Measurements from ENCODE around the gene DNAI4. TPM values are rescaled to one million over a fixed set of nuclear protein-coding genes. Genes with fewer than 3 reads are reported as not detected.
"Not testable (repeated sequence)": the region's sequence is repeated elsewhere in the genome, so short reads cannot be mapped to it uniquely, and the experiment has no call there.

Gene DNAI4
- total RNA-seq, 4 donors from 2014 or later: 13.5 to 23.6 (median 17.2) TPM

DNA sequence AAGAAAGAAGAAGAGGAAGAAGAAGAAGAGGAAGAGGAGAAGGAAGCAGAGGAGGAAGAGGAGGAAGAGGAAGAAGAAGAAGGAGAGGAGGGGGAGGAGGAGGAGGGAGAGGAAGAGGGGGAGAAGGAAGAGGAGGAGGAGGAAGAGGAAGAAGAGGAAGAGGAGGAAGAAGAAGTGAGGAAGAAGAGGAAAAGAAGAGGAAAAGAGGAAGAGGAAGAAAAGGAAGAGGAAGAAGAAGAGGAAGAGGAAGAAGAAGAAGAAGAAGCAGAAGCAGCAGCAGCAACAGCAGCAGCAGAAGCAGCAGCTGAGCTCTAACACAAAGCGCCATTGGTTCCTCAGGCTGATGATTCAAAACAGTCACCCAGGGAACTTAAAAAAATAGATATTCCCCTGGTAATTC is 34.0 kb downstream of the DNAI4 start:
- 80 to 81% methylated on average over 1 of the region's 1 CpG for WGBS, 2 donors
- Histone ChIP-seq H3K9me3 (no peaks in the 10 kb centered on the region), H3K4me1 (no peaks in the 10 kb centered on the region), H3K4me3 (no peak overlapping the region), H3K27ac (no peak overlapping the region), H3K36me3 (peaks cover 0 to 19% (median 0%) of the 10 kb centered on the region in 3 donors), H3K27me3 (no peaks in the 10 kb centered on the region)
- DNase-seq (ENCODE audit: low spot score in 2 of 2): no peak
- TF ChIP-seq POLR2A (IDR thresholded peaks at IDR 0.05): no peak
- TF ChIP-seq CTCF (IDR thresholded peaks at IDR 0.05): no peak
- TF ChIP-seq EP300 (IDR thresholded peaks at IDR 0.05): no peak

- no peak for TF ChIP-seq CTCF (IDR thresholded peaks at IDR 0.05)
- TF ChIP-seq EP300 (IDR thresholded peaks at IDR 0.05): no peak
- TF ChIP-seq POLR2A (IDR thresholded peaks at IDR 0.05): no peak
- DNase-seq (ENCODE audit: low spot score in 2 of 2): no peak
- peaks cover 0 to 19% (median 0%) of the 10 kb centered on the region in 3 donors for H3K36me3 ChIP-seq
- H3K9me3 ChIP-seq: no peaks in the 10 kb centered on the region
- WGBS, 2 donors: 98% methylated on average over 1 of the region's 1 CpG
- no peak overlapping the region for H3K27ac ChIP-seq
- no peaks in the 10 kb centered on the region for H3K4me1 ChIP-seq
- H3K4me3 ChIP-seq: no peak overlapping the region
- H3K27me3 ChIP-seq: no peaks in the 10 kb centered on the region
Measured at GRCh38 chr1:66889030-66889429, 35.6 kb downstream of the DNAI4 start.

DNA sequence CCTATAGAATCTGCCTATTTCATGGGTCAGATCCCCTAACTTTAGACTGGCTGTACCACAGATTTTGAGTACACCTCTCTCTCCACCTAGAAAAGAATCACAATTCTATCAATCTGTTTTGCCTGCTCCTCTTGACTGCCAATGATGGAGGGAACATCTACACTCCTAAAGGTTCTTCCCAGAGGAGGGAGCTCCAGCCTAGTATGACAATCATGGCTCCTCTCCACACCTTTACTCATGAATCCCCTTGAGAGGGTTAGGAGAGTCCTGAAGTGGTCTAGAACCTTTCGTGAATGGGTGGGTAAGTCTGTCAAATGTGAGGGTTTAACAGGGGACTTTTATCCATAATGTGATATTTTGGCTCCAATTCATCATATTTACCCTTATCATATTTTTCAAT is 48.0 kb downstream of the DNAI4 start:
- no peak for DNase-seq (ENCODE audit: low spot score in 2 of 2)
- 74 to 78% methylated on average over 1 of the region's 1 CpG for WGBS, 2 donors
- peaks cover 0 to 23% (median 2%) of the 10 kb centered on the region in 4 donors for H3K9me3 ChIP-seq

DNA sequence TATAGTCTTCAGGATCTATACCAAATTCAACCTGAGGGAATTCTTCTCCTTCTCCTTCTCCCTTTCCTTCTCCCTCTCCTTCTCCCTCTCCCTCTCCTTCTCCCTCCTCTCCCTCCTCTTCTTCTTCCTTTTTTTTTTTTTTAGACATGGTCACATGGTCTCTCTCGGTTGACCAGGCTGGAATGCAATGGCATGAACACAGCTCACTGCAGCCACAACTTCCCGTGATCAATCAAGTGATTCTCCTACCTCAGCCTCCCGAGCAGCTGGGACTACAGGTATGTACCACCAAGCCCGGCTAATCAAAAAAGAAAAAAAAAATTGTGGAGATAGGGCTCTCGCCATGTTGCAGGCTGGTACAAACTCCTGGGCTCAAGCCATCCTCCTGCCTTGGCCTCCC is 51.5 kb downstream of the DNAI4 start:
- 88 to 90% methylated on average over 5 of the region's 5 CpGs for WGBS, 2 donors
- no peak overlapping the region for H3K27ac ChIP-seq
- TF ChIP-seq CTCF (IDR thresholded peaks at IDR 0.05): no peak
- TF ChIP-seq POLR2A (IDR thresholded peaks at IDR 0.05): no peak
- TF ChIP-seq EP300 (IDR thresholded peaks at IDR 0.05): no peak
- no peaks in the 10 kb centered on the region for H3K4me1 ChIP-seq
- H3K27me3 ChIP-seq: no peaks in the 10 kb centered on the region
- no peaks in the 10 kb centered on the region for H3K9me3 ChIP-seq
- no peak overlapping the region for H3K4me3 ChIP-seq
- no peak for DNase-seq (ENCODE audit: low spot score in 2 of 2)
- H3K36me3 ChIP-seq: no peaks in the 10 kb centered on the region

More for the DNA sequence above, 48.0 kb downstream of the DNAI4 start:
- Histone ChIP-seq H3K4me3 (no peak overlapping the region), H3K27me3 (no peaks in the 10 kb centered on the region), H3K27ac (no peak overlapping the region), H3K4me1 (no peaks in the 10 kb centered on the region), H3K36me3 (peaks cover 0 to 5% (median 0%) of the 10 kb centered on the region in 3 donors)
- TF ChIP-seq EP300 (IDR thresholded peaks at IDR 0.05): no peak
- no peak for TF ChIP-seq CTCF (IDR thresholded peaks at IDR 0.05)

DNA sequence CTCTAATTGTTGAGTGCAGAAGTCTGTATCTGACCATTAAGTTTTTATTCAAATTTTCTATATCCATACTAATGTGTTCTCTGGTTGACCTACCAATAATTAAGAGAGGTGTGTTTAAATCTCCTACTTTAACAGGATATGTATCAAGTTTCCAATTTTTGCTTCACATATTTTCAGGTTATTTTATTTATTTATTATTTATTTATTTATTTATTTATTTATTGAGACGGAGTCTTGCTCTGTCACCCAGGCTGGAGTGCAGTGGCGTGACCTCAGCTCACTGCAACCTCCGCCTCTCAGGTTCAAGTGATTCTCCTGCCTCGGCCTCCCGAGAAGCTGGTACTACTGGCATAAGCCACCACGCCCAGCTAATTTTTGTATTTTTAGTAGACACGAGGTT is 52.6 kb downstream of the DNAI4 start:
- not testable (repeated sequence) for H3K27me3 ChIP-seq; H3K27ac ChIP-seq; H3K4me1 ChIP-seq; H3K9me3 ChIP-seq; DNase-seq (ENCODE audit: low spot score in 2 of 2); H3K36me3 ChIP-seq; H3K4me3 ChIP-seq
- WGBS, 2 donors: 95 to 96% methylated on average over 7 of the region's 7 CpGs

DNA sequence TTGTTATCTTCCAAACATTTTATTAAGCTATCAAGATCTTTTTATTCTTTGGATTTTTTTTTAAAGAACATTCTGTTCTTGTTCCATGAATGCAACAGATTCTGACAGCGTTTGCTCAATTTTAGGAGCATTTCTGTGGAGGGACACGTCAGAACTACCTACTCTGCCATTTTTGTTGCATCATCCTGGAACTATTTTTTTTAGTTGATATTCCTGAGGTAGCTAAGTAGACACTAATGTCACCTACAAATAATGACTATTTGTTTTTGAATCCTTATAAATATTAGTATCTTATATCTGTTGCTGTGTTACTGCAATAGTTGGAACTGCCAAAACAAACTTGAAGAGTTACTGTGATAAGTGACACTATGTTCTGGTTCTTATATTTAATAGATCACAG is 57.2 kb downstream of the DNAI4 start:
- no peaks in the 10 kb centered on the region for H3K27me3 ChIP-seq
- TF ChIP-seq POLR2A (IDR thresholded peaks at IDR 0.05) (no peak), CTCF (IDR thresholded peaks at IDR 0.05) (no peak), EP300 (IDR thresholded peaks at IDR 0.05) (no peak)
- DNase-seq (ENCODE audit: low spot score in 2 of 2): no peak
- 82 to 84% methylated on average over 2 of the region's 2 CpGs for WGBS, 2 donors
- no peak overlapping the region for H3K27ac ChIP-seq
- no peaks in the 10 kb centered on the region for H3K9me3 ChIP-seq
- no peak overlapping the region for H3K4me3 ChIP-seq
- H3K36me3 ChIP-seq: no peaks in the 10 kb centered on the region
- H3K4me1 ChIP-seq: no peaks in the 10 kb centered on the region

Data from tibial nerve (tissue), 4 donors.